Stimulated activated CD4-positive, alpha-beta T cell treated with anti-CD3 and anti-CD28 coated beads, Interleukin-1b, Interleukin-23, amount 100 ng/mL, for 4 hours (primary cell): ENCODE data around the gene C20orf144.

Experiments used
- DNase-seq, 2 donors: peaks; one replicate each; pipeline ENCODE4 v3.0.0-alpha.2; 2020; ENCODE audit warnings: low read depth in 2 of 2

The C20orf144 gene

DNA sequence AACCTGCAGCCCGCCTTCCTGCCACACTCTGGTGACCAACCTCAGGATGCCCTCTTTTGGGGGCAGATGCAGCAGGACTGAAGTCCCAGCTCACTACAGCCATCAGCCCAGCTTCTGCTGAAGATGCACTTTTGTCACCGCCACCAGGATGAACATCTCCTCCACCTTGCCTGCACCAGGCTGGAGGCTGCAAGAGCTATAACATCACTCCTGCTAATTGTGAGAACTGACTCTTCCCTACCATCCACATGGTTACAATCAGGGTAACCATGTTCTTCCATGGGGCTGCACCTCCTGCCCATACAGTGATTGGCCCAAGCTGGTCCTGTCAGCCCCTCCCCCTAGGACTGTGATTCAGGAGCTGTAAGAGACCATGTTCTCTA lies 2.6 kb downstream of the C20orf144 start:
- DNase-seq = no peak

DNA sequence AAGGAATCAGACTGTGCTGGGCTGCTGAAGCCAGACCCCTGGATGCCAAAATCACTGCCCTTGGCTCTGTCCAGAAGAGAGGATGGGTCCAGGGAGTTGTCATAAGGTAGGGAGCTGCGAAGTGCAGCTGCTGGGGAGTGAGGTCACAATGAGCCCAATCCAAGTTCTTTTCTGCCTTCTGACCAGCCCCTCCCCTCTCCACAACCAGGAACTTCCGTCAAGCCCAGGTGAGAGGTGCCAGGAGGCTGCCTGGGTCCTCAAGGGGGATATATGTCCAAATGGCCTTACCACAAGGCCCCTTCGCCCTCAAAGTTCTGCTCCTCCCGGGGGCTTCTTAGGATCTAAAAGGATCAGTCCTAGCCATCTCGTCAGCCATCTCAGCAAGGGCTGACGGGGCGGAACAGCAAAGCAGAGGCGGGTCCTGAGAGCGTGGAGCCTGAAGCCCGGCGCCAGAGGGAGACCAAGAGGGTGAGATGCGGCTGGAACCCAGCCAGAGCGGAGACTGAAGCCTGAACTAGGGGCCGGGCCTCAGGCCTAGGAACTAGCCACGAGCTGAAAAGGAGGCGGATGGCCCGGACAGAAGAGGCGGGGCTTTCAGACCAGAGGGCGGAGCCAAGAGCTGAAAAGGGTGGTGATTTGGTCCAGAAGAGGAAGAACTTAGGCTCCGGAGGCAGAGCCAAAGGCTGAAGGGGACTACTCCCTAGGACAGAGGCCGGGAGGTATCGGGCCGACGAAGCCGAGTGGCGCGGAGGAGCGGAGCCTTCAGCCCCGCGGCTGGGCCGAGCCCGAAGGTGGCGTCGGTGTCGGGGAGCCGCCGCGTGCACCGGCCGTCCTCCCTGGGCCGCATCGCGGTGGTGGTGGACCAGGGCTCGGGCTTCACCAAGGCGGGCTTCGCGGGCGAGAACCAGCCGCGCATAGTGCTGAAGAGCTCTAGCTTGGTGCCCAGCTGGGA lies 4.4 kb downstream of the C20orf144 start, which contains the start of gene ACTL10:
Gene ACTL10, plus strand, starts transcription at position 651 of the 952 bp plus-strand sequence. CDS start 555 bp downstream, outside the sequence.
- DNase-seq = peak; percentile 63 to 76

DNA sequence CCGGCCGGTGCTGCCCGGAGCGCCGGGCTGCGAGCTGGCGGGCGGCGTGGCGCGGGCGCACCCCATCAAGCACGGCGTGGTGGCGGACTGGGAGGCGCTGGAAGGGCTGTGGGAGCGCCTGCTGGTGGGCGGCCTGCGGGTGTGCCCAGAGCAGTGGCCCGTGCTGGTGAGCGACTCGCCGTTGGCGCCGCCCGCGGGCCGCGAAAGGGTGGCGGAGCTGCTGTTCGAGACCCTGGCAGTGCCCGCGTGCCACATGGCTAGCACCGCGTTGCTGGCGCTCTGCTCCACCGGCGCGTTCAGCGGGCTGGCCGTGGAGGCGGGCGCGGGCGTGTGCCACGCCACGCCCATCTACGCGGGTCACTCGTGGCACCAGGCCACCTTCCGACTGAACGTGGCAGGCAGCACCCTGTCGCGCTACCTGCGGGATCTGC lies 5.1 kb downstream of the C20orf144 start:
- DNase-seq = peak; percentile 39 to 46

DNA sequence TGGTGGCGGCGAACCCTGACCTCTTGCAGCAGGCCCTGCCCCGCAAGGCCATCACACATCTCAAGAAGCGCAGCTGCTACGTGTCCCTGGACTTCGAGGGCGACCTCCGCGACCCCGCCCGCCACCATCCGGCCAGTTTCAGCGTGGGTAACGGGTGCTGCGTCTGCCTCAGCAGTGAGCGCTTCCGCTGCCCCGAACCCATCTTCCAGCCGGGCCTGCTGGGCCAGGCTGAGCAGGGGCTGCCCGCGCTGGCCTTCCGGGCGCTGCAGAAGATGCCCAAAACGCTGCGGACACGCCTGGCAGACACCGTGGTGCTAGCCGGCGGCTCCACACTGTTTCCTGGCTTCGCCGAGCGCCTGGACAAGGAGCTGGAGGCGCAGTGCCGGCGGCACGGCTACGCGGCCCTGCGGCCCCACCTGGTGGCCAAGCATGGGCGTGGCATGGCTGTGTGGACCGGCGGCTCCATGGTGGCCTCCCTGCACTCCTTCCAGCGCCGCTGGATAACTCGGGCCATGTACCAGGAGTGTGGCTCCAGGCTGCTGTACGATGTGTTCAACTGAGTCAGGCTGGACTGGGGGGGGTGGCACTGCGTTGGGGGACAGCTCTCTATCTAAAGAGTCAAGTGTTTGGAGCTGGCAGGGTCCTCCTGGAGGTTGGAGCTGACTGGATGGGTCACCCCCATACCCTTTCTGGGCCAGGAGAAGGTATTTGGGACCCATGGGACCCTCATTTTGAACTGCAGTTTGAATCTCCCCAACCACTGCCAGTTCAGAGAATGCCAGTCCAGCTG lies 5.7 kb downstream of the C20orf144 start:
- peak; percentile 61 to 70 for DNase-seq

DNA sequence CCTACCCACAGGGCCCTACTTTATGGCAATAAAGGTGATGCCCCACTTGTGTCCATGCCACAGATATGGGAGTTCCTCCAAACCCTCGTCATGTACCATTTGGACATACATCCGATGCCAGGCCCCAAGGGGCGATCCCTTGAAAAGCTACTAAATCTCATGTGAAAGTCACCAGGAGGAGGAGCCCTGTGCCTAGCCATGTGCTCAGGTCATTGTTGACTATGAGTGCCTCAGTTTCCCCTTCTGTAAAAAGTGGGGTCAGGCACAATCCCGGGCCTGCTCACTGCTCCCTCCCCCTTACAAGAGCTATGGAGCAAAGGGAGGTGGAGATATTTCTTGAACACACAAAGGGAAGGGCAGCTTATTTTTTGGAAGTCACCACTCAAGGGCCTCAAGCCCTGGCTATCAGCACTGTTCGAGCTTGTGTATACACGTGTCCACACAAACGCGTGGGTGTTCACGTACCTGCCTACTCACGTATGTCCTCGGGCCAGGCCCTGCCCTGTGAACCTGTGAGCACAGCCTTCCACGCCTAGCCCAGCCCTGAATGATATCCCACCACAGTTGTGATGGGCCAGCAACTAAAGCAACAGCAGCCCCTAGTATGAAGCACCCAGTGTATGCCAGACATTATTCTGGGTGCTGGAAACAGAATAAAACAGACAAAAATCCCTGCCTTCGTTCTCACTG lies 6.5 kb downstream of the C20orf144 start:
- DNase-seq = no peak

DNA sequence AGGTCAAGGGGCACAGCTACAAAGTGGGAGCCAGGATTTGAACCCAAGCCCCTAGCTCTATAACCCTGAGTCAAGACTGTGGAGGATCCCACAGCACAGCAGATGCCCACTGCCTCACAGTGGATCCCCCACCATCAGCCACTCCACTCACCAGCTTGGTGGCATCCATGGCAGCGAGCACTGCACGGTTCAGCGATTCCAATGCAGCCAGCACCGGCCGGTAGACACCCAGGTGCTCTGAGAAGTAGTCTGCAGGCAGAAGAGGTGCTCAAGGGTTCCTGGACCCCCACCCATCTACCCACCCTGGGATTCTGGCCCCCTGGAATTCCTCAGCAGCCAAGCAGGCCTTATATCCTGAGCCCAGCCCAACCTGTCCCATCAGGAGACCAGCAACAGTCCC lies 7.1 kb downstream of the C20orf144 start:
- no peak for DNase-seq

DNA sequence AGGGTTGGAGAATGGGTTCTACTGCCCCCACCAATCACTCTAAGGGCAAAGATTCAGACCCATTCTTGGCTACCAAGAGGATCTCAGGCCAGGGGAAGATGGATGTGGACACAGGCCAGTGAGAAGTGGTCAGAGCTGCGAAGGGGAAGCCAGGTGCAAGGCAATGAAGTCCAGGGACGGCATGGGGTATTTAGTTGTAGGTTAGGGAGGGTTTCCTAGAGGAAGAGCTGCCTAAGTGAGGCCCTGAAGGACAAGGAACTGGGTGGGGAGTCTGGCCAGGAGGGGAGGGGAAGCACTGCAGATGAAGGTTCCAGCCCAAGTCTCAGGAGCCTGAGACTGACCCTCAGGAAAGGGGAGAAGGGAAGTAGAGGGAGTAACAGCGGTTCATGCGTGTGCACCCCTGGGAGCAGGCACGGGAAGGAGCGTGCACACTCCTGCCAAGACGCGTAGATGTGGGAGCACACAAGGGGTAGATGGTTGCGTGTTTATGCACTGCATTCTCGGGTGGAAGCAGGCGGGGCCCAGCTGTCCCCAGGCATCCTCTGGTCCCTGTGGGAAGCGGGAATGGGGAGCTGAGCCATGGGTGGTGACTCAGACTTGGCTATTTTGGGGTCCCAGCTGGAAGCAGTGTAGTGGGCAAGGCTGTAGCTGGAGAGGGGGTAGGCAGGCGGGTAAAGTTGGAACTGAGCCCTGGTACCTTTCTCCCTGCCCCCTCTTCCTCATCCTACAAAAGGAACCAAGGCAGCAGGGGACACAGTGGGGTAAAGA lies 7.9 kb downstream of the C20orf144 start:
- no peak for DNase-seq

DNA sequence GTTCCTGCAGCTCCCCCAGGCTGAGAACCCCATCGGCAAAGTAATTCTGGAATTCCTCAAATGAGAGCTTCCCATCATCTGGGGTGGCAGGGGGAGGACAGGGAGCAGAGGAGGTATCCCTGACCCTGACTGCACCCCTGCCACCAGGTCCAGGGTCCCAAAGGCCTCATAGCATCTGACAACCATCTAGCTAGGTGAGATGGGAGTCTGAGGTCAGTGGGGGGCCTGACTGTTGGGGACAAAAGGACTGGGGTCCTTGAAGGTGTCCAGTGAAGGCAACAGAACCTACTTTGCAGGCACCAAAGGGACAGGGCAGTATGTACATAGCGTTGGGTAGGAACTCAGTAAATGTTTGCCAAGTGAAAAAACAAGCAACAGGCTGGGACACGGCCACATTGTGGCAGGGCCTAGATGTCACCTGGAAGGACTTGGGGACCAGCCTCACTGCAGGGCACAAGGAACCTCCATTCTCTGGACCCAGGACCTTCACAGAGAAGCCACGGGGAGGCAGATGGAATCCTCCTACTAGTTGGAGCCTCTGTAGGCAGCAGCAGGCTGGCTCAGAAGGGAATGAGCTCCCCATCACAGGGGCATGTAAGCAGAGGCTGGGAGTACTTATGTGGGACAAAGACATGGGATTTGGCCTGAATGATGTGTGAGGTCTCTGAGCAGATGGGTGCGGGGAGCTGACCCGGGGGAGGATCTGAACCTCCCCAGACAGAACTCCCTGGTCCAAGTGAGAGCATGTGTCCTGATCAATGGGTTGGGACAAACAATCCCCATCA lies 8.8 kb downstream of the C20orf144 start:
- no peak for DNase-seq

DNA sequence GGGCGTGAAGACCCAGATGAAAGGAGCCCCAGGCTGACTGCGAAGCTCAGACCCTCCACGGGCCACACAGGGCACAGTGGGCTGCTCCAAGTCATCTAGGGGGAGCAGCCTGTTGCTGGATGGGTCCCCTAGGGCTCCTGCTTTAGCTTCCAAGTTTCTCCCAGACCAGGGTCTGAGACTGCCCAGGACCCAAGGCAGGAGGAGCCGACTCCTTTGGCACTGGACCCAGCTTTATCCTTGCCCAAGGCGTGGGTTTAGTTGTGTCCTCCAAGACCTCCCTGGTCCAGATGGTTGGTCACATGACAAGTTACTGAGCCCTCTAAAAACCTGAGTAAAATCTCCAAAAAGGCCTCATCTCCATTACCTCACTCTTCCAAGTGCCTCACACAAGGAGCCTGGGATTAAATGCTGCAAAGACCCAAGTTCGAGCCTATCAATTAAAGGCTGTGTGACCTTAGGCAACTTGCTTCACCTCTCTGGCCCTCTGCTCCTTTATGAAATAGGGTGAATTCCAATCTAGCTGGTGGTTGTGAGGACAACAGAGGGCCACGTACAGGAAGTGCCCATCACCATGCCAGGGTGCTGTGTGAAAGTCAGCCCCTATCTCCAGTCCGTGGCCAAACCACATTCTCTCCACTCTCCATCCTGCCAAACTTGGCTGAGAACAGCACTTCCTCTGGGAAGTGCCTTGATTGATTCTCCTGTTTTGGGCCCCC lies 9.6 kb downstream of the C20orf144 start:
- no peak for DNase-seq

DNA sequence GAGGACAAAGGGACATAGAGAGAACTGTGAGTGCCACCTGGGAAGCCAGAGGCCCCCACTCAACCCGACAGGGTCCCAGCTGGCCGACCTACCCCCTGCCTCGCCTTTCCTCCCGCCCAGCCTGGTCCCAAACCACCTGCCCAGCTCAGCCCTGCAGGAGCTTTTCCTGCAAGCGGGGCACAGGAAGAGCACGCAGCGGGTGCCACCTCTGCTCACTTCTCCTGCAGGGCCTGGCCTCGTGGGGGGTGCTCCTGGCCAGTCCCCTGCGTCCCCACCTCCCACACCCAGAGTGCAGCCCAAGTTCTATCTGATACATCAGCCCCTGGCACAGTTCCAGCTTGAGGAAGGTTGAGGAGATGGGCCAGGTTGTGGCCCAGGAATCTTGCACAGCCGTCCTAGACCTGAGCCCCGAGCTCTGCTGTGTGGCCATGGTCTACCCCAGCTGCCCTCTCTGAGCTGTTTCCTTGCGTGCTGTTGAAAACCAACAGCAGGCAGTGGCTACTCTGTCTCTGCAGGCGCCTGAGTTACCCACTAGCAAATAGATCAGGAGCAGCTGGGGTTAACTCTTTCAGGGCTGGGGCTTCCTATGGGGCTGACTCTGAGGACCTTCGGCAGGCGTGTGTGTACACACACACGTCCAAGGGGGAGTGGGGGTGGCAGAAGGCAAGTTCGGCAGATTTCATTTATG lies 10.4 kb downstream of the C20orf144 start:
- no peak for DNase-seq

DNA sequence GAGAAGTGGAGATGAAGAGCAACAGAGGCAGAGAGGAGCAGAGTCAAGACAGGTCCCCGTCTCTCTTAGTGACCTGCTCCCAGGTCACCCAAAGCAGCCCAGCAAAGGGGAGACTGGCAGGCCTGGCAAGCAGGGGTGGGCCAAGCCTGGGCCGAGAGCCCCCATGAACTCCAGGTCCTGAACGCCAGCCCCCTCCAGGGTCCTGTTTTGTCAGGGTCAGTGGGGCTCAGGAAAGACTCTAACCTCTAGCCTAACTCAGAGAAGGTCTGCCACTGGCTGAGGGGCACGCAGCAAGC lies 10.9 kb downstream of the C20orf144 start:
- no peak for DNase-seq

DNA sequence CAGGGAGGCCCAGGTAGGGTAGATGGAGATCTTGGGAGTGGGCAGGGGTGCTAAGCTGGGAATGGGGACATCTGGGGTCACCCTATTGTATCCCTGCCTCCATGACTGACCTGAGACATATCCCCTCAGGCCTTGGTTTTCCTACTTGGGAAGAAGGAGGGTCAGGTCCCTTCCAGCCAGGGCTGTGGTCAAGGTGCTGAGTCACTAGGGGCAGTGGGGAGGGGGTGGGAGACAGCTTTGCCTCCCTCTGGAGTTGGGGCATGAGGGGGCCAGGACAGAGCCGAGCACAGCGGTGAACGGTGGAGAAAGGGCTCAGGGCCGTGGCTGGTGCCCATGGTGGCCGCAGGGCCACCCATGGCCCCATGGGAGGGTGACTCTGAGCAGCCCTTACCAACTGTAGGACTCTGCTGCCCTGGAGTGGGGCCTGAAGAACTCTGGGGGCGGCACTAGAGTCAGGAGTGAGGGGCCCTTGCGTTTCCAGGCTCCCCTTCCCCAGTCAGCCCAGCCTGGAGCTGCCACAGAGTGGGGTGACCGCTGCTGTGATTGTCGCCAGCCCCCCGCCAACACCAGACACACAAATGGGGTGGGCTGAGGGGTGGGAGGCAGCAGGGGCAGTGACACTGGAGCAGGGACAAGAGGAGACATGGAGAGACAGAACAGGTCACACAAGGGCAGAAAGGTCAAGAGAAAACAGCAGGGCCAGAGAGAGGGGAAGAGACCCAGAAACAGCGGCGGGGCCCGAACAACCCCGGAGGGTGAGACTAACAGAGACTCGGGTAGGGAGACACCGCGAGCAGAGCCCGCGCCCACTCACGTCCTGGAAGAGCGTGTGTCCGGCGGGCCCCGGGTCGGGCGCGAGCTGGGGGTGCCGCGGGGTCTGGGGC lies 11.5 kb downstream of the C20orf144 start:
- no peak for DNase-seq

DNA sequence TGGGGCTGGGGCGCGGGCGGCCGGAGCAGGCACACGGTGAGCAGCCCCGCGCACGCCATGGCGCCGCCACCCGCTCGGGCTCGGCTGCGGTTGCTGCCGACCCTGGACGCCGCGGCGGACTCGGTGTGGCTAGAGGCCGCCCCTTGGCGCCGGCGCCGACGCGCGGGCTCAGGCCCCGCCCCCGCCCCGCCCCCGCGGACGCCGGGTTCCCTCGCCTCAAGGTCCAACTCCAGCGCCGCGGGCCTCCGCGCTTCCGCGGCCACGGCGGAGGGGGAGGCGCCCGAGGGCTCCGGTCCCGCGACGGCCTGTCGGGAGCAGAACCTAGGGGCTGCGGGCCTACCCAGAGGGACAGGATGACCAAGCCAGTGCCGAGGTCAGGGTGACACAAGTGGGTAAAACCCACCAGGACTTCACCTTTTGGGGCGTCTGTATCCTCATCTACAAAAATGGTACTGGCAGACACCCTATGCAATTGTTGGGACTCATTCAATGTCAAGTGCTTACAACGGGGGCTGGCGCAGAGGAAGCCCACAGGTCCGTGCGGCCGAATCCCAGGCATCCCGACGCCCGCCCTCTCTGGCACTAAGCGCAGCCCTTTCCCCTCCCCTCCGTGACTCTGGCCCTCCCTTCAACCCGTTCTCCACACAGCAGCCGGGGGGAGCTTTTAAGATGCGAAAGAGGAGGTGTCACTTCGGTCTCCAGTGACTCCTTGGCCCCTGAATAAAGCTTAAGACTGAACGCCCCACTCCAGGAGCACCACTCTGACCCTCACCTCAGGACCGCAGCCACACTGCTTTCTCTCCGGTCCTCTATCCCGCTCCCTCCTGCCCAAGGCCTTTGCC lies 12.4 kb downstream of the C20orf144 start, which contains the start of gene NECAB3:
Gene NECAB3, minus strand, starts transcription at position 135 of the 842 bp plus-strand sequence. Its CDS starts 76 bp downstream, at position 59.
- DNase-seq = peak in 1 of 2 donors; percentile 66

DNA sequence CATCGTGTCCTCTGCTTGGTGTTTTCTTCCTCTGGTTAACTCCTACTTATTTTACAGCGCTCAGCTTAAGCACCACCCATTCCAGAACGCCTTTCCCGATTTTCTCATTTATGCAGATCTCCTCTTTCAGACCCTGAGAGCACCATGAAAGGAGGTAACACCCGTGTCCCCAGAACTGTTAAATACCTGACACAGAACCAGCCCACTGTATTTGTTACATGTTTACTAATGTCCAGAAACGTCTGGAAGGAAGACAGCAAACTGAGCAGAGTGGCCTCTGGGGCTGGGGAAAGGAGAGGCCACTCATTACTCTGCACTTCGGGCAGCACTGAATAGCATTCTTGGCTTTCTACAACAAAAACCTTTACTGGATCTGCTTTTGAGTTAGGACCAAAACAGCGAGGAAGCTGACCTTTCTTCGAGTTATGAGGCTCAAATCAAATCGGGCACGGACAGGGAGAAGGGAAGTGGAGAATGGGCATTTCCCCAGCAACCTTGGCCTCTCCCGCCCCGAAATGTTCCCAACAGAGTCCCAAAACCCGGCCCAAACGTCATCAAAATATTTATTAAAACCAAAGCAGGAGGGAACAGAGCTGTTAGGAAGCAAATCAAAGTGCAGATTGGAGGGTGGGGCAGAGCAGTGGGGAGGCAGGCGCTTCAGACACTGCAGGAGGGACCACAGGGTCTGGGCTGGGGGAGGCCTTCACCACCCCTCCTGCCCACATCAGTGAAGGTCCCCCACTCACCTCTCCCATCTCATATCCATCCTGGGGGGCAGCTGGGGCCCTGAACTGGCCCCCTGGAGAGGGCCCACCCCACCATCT lies 13.2 kb downstream of the C20orf144 start:
- no peak for DNase-seq

DNA sequence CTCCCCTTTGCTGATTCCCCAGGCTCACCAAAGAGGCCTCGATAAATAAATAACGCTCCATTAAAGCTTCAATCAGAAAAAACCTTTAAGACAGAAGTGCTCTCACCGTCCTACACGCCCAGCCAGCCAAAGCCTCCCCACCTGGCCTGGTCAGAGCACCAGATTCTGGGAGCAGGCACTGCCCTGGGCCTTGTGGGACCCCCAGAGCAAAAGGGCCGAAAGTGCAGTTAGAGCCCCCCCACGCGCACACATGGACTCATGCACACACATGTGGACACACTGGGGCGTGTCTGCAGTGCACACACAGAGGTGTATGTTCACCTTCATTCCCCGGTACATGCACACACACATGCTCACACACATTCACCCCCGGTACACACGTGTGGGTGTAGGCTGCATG lies 14.0 kb downstream of the C20orf144 start:
- no peak for DNase-seq
